ENCODE data around the gene VPS33B.

DNA sequence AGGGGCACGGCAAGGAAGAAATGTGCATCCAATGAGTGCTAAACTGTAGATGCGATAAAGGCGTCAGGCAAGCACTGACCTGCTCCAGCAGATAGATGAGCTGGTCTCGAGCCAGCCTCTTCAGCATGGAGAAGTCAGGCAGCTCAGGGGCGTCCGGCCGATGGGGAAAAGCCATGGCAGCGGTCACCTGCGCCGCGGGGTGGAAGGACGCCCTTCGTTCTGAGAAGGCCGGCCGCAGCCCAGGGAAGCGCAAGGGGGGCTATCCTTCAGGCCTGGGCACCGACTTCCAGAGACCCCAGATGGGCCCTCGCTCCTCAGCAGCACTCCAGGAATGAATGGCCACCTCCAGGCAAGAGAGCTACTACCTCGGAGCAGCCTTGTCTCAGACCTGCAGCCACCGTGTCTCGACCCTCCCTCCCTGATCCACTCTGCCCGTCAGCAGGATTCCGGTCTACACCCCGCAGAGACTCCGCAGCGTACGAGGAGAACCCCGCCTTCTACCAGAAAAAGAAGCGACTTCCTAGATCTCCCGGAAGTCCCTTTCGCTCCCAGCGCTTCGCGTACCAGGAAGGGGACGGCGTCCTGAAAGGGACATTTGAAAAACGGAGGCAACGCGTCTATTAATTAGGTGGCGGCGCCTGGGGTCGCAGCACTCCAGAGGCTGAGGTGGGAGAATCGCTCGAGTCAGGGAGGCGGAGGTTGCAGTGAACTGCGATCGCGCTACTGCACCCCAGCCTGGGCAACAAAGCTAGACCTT, at the start of gene VPS33B:
- no peak for TF ChIP-seq CTCF (IDR thresholded peaks at IDR 0.05)
- no peak for TF ChIP-seq POLR2A (IDR thresholded peaks at IDR 0.05)

Data from testis (tissue), 2 donors.